Measurements from ENCODE around the gene FKRP. TPM values are rescaled to one million over a fixed set of nuclear protein-coding genes. Genes with fewer than 3 reads are reported as not detected.

FKRP gene
- total RNA-seq, 1 donor from 2014 or later: 22.7 TPM

DNA sequence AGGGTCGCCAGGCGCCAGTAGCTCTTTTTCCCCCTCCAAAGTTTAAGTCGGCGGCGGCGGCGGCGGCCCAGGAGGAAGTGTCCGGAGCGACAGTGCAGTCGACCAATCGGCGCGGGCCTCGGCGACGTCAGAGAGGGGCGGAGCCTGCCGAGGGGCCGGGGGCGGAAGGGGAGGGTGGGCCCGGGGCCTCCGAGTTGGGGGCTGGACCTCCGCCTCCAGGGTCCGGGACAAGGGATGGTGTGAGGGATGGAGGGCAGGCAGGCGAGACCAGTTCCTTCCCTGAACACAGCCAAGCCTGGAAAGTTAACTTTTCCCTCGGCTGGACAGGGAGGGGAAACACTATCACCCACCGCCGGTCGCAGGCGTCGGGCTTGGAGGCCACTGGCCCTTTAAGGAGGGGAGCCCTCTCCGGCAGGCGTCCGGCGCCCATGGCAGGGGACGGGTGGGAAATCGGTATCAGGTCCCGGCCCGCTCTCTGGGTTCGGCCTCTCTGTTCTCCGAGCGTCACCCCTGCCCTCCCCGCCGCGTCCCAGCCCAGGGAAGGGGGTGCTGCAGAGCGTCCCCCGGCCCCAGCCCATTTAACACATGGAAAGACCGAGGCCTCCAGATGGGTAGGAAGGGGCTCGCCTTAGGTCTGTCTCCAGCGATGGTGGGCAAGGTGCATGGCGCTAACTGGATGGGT is 28.7 kb upstream of the FKRP start, which contains the start of gene PRKD2:
TSS of gene PRKD2 (minus strand) at position 81 of the 682 bp plus-strand sequence. CDS start 744 bp downstream, outside the sequence.
- H3K27me3 Mint-ChIP-seq (ENCODE audit: unreplicated experiment): peaks cover 29% of the 10 kb centered on the region
- peak within 1 kb of the TSS; percentile 98 for H3K4me3 Mint-ChIP-seq (ENCODE audit: unreplicated experiment)
- peaks cover 28% of the 10 kb centered on the region for H3K4me1 Mint-ChIP-seq (ENCODE audit: unreplicated experiment)
- TF ChIP-seq, protein P1, sequence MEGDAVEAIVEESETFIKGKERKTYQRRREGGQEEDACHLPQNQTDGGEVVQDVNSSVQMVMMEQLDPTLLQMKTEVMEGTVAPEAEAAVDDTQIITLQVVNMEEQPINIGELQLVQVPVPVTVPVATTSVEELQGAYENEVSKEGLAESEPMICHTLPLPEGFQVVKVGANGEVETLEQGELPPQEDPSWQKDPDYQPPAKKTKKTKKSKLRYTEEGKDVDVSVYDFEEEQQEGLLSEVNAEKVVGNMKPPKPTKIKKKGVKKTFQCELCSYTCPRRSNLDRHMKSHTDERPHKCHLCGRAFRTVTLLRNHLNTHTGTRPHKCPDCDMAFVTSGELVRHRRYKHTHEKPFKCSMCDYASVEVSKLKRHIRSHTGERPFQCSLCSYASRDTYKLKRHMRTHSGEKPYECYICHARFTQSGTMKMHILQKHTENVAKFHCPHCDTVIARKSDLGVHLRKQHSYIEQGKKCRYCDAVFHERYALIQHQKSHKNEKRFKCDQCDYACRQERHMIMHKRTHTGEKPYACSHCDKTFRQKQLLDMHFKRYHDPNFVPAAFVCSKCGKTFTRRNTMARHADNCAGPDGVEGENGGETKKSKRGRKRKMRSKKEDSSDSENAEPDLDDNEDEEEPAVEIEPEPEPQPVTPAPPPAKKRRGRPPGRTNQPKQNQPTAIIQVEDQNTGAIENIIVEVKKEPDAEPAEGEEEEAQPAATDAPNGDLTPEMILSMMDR (IDR thresholded peaks at IDR 0.05; ENCODE audit: unreplicated experiment): no peak
- H3K27ac Mint-ChIP-seq (ENCODE audit: unreplicated experiment): peak within 1 kb of the TSS; percentile 98
- DNase-seq (ENCODE audit: low spot score): peak; percentile 97
- H3K9me3 Mint-ChIP-seq (ENCODE audit: unreplicated experiment): no peaks in the 10 kb centered on the region
- peaks cover 18% of the 10 kb centered on the region for H3K36me3 Mint-ChIP-seq (ENCODE audit: low read depth, unreplicated experiment)

DNA sequence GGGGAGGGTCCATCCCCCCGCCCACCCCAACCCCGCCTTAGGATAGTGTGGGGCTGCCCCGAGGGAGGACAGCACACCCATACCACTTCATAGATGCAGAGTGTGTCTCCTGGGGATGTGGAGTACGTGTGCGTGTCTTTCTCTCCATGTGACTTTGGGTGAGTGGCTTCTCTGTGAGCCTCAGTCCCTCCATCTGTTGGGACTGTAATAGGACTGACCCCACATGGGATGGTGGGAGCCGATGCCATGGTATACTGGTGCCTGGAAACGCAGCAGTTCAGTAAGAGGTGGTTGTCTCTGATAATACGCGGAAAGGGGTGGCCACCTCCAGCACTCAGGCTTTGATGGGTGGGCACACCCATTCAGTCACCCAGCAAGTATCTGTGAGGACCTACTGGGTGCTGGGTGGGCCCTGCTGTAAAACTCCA is 28.1 kb upstream of the FKRP start:
- Mint-ChIP-seq H3K27ac (ENCODE audit: unreplicated experiment) (peak overlapping the region; percentile 63), H3K27me3 (ENCODE audit: unreplicated experiment) (peaks cover 33% of the 10 kb centered on the region), H3K9me3 (ENCODE audit: unreplicated experiment) (no peaks in the 10 kb centered on the region), H3K4me3 (ENCODE audit: unreplicated experiment) (peak overlapping the region; percentile 86), H3K4me1 (ENCODE audit: unreplicated experiment) (peaks cover 29% of the 10 kb centered on the region), H3K36me3 (ENCODE audit: low read depth, unreplicated experiment) (peaks cover 20% of the 10 kb centered on the region)
- DNase-seq (ENCODE audit: low spot score): no peak
- TF ChIP-seq, protein P1 (IDR thresholded peaks at IDR 0.05; ENCODE audit: unreplicated experiment): no peak

DNA sequence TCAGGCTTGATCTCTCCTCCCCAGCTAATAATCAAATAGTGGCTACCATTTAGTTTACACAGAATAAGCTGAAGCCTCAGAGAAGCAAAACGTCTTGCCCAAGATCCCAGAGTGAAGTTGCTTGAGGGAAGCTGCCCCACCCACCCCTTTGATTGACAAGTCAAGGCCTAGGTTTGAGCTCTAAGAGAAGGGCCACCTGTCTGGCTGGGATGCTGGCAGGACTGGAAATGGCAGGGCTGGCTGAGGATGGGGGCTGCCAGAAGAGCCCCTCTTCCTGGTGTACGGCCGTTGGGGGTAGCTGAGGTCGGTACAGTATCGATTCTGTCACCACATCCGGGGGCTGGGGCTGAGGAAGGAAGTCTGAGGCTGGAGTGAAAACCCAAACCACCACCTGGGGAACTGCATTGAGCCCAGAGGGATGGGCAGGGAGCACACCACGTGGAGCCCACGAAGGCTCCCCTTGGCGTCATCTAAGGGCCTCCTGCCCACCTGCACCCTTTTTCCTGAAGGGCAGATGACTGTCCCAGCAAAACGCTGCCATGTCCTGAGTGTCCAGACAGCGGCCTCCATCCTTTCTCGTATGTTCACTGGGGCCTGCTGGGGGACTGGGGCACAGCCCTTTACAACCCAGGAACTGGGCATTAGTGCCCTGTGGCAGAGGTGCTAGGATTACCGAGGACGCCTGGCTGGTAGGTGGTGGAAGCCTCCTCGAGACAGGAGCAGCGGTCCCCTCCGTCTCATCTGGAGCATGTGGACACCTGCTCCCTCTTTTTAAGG is 27.5 kb upstream of the FKRP start:
- TF ChIP-seq, protein P1 (IDR thresholded peaks at IDR 0.05; ENCODE audit: unreplicated experiment): no peak
- peaks cover 28% of the 10 kb centered on the region for H3K4me1 Mint-ChIP-seq (ENCODE audit: unreplicated experiment)
- peak overlapping the region; percentile 63 for H3K27ac Mint-ChIP-seq (ENCODE audit: unreplicated experiment)
- peak overlapping the region; percentile 42 for H3K4me3 Mint-ChIP-seq (ENCODE audit: unreplicated experiment)
- H3K27me3 Mint-ChIP-seq (ENCODE audit: unreplicated experiment): peaks cover 32% of the 10 kb centered on the region
- H3K9me3 Mint-ChIP-seq (ENCODE audit: unreplicated experiment): no peaks in the 10 kb centered on the region
- H3K36me3 Mint-ChIP-seq (ENCODE audit: low read depth, unreplicated experiment): peaks cover 18% of the 10 kb centered on the region
- no peak for DNase-seq (ENCODE audit: low spot score)

DNA sequence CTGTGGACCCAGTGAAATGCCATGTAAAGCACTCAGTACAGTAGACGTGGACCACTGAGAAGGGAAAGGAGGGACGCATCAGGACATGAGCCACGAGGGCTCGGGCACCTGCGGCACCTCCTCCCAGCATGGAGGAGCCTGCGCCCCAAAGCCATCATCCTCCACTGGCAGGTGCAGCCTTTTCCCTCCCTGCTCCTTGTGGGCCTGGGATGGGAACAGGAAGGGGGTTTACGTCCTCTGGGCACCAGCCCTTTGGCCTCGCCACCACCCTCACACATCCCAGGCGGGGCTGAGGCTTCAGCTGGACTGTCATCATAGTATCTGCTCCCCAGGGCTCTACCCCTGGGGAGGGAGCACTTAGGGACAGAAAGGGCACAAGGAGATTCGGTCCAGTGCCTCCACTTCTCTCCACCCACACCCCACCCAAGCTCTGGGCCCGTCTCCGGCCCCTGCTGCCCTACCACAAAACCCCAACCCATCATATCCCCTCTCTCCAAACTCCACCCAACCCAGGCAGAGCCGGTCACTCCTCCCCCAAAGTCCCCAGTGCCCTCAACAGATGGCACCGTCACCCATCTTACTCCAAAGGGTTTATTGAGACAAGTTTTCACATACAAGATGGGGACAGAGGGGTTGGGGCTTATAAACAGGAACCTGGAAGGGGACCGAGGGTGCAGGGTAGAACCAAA is 26.8 kb upstream of the FKRP start:
- TF ChIP-seq, protein P1 (IDR thresholded peaks at IDR 0.05; ENCODE audit: unreplicated experiment): no peak
- Mint-ChIP-seq H3K9me3 (ENCODE audit: unreplicated experiment) (no peaks in the 10 kb centered on the region), H3K4me3 (ENCODE audit: unreplicated experiment) (peak overlapping the region; percentile 76), H3K27me3 (ENCODE audit: unreplicated experiment) (peaks cover 29% of the 10 kb centered on the region), H3K36me3 (ENCODE audit: low read depth, unreplicated experiment) (peaks cover 16% of the 10 kb centered on the region), H3K4me1 (ENCODE audit: unreplicated experiment) (peaks cover 23% of the 10 kb centered on the region), H3K27ac (ENCODE audit: unreplicated experiment) (peak overlapping the region; percentile 85)
- DNase-seq (ENCODE audit: low spot score): no peak

All from endothelial cell (in vitro differentiated cells).